GM23248 (cell line): Measurements from ENCODE around the gene KLF13.

ENCODE experiments used
- EZH2 ChIP-seq: fragments of 200-600 bp; sonication (generic); IDR thresholded peaks from 2 replicates; pipeline ENCODE4 v1.6.1; 2018; ENCODE audit warnings: antibody characterized with exemption, mild to moderate bottlenecking; ENCODE audit not compliant: insufficient read depth, poor library complexity, severe bottlenecking
- EZH2phosphoT487 ChIP-seq: fragments of 200-600 bp; sonication (generic); IDR thresholded peaks from 2 replicates; pipeline ENCODE4 v1.6.1; 2018; ENCODE audit warnings: antibody characterized with exemption, moderate library complexity, mild to moderate bottlenecking, low read depth; ENCODE audit not compliant: insufficient read depth

DNA sequence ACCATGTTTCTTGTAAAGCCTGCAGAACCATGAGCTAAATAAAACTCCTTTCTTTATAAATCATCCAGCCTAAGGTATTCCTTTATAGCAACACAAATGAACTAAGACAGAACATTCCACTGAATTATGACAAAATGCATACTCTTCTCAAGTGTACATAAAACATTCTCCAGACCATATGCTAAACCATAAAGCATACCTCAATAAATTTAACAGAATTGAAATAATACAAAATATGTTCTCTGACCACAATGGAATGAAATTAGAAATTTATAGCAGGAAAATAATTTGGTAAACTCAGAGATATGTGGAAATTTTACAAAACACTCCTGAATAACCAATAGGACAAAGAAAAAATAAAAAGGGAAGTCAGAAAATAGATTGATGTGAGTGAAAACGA, 88.6 kb downstream of the KLF13 start:
- TF ChIP-seq EZH2, result no peak
- no peak for TF ChIP-seq EZH2phosphoT487
